ENCODE measurements around the gene MXD4.
"Not testable (repeated sequence)": the region's sequence is repeated elsewhere in the genome, so short reads cannot be mapped to it uniquely, and the experiment has no call there.

Gene MXD4

DNA sequence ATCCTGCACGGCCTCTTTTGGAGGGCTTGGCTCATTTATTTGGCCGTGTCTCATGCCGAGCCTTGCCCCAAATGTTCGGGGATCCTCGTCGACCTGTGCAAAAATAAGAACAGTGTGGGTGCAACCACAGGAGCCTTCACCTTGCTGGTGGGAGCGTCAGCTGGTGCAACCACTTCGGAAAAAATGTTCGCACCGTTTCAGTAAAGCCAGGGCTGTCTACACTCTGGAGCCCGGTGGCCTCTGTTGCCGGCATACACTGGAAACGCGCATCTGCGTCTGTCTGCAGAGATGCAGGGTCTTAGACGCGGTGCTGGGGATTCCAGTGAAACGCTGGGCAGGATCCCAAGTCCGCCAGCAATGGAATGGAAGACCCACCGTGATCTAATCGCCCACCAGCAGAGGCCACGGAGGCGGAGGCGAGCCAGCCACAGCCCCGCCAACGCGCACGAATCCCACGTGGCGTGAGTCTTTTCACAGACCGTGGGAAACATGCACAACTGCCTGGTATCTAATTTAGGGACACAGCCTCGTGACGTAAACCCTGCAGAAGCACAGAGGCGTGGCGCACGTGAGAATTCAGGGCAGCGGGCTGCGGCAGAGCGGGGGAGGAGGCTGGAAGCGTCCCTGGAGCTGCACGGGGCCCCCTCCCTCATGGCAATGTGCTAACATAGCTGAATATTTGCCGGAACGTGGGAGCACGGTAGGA, 13.8 kb upstream of the MXD4 start:
- no peak for DNase-seq (ENCODE audit: low read depth in 1 of 2, low spot score in 1 of 2)

- not testable (repeated sequence) for DNase-seq (ENCODE audit: low read depth in 1 of 2, low spot score in 1 of 2)
Measured at GRCh38 chr4:2275044-2275397, 13.1 kb upstream of the MXD4 start.

- no peak for DNase-seq (ENCODE audit: low read depth in 1 of 2, low spot score in 1 of 2)
Measured at GRCh38 chr4:2274320-2275043, 12.6 kb upstream of the MXD4 start.

DNA sequence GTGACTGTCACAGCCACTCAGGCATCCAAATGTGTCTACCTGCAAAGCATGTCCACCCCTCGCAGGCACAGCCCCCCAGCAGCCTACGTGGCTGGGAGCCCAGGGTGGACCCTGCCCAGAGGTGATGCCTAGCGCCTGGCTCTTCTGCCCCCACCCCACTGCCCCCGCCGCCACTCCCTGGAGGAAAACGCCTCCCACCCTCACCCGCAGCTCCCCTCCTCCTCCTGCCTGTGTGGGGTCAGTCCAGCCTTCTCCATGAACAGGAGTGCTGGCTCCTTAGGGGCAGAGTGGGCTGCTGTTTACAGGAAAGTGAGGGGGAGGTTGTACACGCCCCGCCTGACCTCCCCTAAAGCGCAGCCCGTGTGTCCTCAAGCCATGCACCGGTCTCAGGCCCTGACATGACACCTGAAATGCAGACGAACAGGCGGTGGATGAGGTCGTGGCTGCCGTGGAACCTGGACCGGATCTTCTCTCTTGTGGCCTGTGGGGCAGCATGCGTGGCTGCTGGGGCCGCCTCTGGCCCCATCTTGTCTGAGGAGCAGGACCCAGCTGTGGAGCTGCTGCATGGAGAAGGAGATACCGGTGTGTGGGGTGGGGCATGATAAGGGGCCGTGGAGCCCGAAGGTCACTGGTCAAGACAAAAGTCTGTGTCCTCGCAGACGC, 11.9 kb upstream of the MXD4 start:
- no peak for DNase-seq (ENCODE audit: low read depth in 1 of 2, low spot score in 1 of 2)

- DNase-seq (ENCODE audit: low read depth in 1 of 2, low spot score in 1 of 2) = no peak
Measured at GRCh38 chr4:2273221-2273620, 11.3 kb upstream of the MXD4 start.

DNA sequence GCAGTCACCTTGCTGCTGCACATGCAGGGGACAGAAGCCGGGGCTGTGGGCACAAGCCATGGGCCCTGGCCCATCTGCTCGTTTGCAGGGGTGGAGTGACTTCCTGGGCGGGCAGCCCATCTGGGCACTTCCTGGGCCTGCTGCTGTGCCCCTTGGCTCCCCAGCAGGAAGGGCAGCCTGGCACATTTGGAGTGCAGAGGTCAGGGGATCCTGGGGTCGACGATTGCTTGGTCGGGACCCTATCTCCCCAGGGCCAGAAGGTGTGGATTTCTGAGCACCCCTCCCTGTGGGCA, 10.9 kb upstream of the MXD4 start:
- no peak for DNase-seq (ENCODE audit: low read depth in 1 of 2, low spot score in 1 of 2)

DNA sequence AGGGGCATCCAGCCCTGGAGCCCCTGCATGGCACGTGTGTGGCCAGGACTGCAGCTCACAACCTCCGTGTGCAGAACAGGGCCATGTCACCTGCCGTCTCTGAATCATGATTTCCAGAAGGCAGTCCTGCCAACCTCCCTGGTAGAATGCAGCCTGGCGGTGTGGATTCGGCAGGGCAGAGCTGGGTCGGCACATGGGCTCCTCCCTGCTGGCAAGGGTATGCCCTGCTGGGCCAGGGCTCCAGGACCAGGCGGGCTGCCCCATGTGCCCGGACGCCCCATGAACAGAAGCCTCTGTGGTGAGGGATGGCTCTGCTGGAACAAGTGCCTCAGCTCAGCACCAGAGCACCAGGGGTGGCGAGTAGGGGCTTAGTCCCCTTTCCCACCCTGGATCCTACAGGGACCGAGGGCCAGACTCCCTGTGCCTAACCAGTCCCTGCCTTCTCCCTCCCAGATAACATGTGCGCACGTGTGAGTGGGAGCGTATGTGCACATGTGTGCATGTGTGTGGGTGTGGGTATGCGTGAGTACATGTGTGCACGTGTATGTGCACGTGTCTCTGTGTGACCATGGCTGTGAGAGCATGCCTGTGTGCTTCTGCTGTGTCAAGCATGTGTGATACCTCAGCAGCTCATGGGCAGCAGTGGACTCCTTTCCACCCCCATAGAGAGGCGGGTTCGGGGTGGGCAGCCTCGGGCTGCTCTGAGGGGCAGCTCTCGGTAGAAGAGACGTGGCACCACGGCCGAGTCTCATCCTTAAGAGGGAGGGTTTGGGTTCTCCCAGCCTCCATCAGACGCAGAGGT, 10.3 kb upstream of the MXD4 start:
- no peak for DNase-seq (ENCODE audit: low read depth in 1 of 2, low spot score in 1 of 2)

- no peak for DNase-seq (ENCODE audit: low read depth in 1 of 2, low spot score in 1 of 2)
Measured at GRCh38 chr4:2271279-2272025, 9.5 kb upstream of the MXD4 start.

DNA sequence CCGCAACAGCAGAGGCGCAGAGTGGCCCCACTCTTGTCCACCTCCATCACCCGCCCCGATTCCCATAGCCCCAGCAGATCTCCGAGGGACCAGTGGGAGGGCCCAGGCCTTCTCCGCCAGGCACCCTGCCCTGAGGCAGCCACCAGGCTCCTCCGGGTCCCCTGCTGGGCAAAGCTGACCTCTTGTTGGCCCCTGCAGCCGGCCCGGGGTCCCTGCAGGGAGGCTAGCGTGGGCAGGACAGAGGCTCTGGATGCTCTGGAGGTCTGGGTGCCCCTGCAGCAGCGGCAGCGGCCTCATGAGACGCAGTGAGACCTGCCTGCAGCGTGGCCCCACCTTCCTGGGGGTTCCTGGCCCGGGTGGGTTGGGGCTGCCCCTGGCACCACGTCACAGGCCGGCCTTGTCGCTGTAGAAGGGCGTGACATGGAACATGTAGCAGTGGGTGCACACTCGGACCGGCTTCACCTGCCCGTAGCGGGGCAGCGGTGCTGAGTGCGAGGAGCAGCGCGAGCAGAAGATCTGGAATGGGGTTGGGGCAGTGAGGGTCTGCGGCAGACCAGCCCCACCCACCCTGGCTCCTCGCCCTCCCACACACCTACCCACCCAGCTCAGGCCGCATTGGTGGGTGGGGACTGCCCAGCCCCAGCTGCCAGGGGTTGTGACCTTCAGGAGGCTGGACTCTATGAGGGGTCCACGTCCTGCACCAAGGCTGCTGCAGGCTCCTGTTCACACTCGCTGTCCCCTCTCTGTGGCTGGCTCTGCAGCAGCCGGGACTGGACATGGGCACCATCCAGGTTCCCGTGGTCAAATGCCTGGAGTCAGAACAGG, 8.6 kb upstream of the MXD4 start:
- DNase-seq (ENCODE audit: low read depth in 1 of 2, low spot score in 1 of 2) = no peak

- no peak for DNase-seq (ENCODE audit: low read depth in 1 of 2, low spot score in 1 of 2)
Measured at GRCh38 chr4:2269618-2270163, 7.8 kb upstream of the MXD4 start.

GRCh38 chr4:2269206-2269531, 7.3 kb upstream of the MXD4 start:
- DNase-seq (ENCODE audit: low read depth in 1 of 2, low spot score in 1 of 2) = no peak

- no peak for DNase-seq (ENCODE audit: low read depth in 1 of 2, low spot score in 1 of 2)
Measured at GRCh38 chr4:2268357-2269205, 6.7 kb upstream of the MXD4 start.

- DNase-seq (ENCODE audit: low read depth in 1 of 2, low spot score in 1 of 2) = no peak
Measured at GRCh38 chr4:2267841-2268240, 5.9 kb upstream of the MXD4 start.

GRCh38 chr4:2267320-2267811, 5.5 kb upstream of the MXD4 start:
- DNase-seq (ENCODE audit: low read depth in 1 of 2, low spot score in 1 of 2) = no peak

DNA sequence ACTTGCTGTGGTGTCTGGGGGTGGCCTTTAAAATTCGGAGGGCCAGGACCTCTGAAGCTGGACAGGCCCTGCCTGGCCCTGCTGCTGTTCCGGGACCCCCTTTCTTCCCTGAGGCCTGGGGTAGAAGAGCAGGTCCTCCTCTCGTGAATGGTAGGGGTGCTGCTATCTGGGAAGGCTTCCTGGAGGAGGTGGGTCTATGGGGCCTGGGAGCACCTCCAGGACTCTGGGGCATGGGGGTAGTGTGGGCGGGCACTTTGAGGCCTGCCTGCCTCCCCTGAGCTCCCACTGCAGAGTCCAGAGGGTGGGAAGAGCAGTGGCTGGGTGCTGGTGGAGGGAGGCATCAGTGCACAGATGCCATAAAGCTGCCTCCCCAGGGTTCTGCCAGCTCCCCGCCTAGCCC, 4.9 kb upstream of the MXD4 start:
- no peak for DNase-seq (ENCODE audit: low read depth in 1 of 2, low spot score in 1 of 2)

- no peak for DNase-seq (ENCODE audit: low read depth in 1 of 2, low spot score in 1 of 2)
Measured at GRCh38 chr4:2266181-2266580, 4.3 kb upstream of the MXD4 start.

DNA sequence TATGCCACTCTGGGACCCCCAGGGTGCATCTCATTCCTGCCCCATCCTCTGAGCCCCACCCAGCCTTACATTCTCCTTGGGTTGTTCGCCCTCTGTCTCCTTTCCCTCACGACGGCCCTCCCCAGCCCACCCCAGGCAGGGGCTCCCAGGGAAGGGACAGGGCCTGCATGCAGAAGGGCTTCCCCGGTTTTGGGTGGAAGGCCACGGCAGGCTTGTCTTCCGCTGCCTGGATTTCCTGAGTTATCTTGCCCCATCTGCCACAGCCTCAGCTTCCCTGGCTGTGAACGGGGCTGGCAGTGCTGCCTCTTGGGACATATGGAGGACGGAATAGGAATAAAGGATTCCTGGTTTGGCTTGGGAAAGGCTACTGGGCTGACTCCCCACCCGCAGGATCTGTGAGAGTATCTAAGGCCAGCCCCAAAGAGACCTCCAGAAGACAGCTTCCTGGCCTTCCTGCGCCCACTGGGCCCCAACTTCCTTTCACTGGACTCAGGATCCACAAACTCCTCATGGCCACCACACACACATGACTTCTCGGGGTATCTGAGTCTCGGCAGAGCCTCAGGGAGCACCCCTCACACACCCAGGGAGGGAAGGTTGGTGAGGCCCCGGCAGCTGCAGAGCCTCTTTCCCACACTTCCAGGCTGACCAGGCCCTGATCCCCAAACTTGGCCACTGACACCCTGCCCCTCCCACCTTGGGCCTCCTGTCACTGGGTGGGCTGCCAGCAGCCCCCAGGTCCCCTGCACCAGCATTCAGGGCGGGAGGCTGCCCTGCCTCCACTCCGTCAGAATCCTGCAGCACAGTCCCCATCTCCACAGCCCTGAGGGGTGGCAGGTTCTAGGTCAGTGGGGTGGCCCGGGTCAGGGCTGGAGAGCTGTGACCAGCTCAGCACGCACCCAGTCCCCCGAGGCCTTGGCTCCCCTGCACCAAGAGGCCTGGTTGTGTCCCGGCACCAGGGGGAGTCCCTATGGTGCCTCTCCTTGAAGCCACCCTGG, 3.5 kb upstream of the MXD4 start:
- DNase-seq (ENCODE audit: low read depth in 1 of 2, low spot score in 1 of 2) = no peak

All from activated CD4-positive, alpha-beta T cell treated with anti-CD3 and anti-CD28 coated beads, Interleukin-2, amount 50 U/mL, for 24 hours (primary cell).